ENCODE measurements around the gene P2RY8. TPM values are rescaled to one million over a fixed set of nuclear protein-coding genes. Genes with fewer than 3 reads are reported as not detected.

Gene P2RY8
- total RNA-seq, 1 experiment from 2014 or later, result 0.44 TPM

DNA sequence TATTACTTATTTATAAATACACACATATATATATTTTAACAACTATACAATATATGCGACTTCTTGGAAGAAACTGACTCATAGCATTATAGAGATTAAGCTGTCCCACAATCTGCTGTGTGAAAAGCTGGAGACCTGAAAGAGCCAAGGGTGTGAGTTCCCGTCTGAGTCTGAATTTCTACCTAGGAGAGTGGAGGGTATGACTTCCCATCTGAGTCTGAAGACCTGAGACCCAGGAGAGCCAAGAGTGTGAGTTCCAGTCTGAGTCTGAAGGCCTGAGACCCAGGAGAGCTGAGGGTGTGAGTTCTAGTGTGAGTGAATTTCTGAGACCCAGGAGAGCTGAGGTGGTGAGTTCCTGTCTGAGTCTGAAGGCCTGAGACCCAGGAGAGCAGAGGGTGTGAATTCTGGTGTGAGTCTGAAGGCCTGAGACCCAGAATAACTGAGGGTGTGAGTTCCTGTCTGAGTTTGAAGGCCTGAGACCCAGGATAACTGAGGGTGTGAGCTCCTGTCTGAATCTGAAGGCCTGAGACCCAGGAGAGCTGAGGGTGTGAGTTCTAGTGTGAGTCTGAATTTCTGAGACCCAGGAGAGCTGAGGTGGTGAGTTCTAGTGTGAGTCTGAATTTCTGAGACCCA lies 8.9 kb upstream of the P2RY8 start:
- no peaks in the 10 kb centered on the region for H3K27me3 ChIP-seq (ENCODE audit: insufficient read depth, low read length)
- DNase-seq (ENCODE audit: low read depth, low spot score) (no peak), ATAC-seq (no peak)
- no peaks in the 10 kb centered on the region for H3K4me1 ChIP-seq (ENCODE audit: control insufficient read depth in 1 of 2, insufficient read depth in 2 of 2, low read length in 2 of 2)
- no peaks in the 10 kb centered on the region for H3K36me3 ChIP-seq (ENCODE audit: control insufficient read depth in 1 of 2, insufficient read depth in 2 of 2, low read length in 2 of 2)
- no peaks in the 10 kb centered on the region for H4K20me1 ChIP-seq (ENCODE audit: insufficient read depth)
- CTCF ChIA-PET, result no interaction called here
- H3K4me2 ChIP-seq (ENCODE audit: low read length), result no peak overlapping the region
- BruUV-seq (replicated peaks), result no TSS peak
- H3K27ac ChIP-seq (ENCODE audit: low read depth, low read length), result no peak overlapping the region
- intact Hi-C loops (cut with micrococcal nuclease), result no loop called here
- RAD21 ChIA-PET (ENCODE audit: low non-redundant PET in 1 of 2, low total read pairs in 2 of 2, uncharacterized antibody in 2 of 2, unreplicated experiment in 2 of 2), result no interaction called here
- H2AFZ ChIP-seq (ENCODE audit: low read depth, low read length, poor library complexity, severe bottlenecking), result no peak overlapping the region
- no peak overlapping the region for H3K9ac ChIP-seq (ENCODE audit: low read length)
- TF ChIP-seq RAD21 (IDR thresholded peaks at IDR 0.05; ENCODE audit: low read depth) (no peak), POLR2AphosphoS5 (IDR thresholded peaks at IDR 0.05; ENCODE audit: low read depth, low read length) (no peak), JUND (IDR thresholded peaks at IDR 0.05) (no peak), EGR1 (IDR thresholded peaks at IDR 0.05; ENCODE audit: low read depth) (no peak), CEBPB (IDR thresholded peaks at IDR 0.05; ENCODE audit: low read depth) (no peak), ZNF274 (IDR thresholded peaks at IDR 0.05; ENCODE audit: low read depth, low read length) (no peak)
- TF ChIP-seq, protein P1, sequence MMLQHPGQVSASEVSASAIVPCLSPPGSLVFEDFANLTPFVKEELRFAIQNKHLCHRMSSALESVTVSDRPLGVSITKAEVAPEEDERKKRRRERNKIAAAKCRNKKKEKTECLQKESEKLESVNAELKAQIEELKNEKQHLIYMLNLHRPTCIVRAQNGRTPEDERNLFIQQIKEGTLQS (IDR thresholded peaks at IDR 0.05), result no peak
- TF ChIP-seq, protein P2, sequence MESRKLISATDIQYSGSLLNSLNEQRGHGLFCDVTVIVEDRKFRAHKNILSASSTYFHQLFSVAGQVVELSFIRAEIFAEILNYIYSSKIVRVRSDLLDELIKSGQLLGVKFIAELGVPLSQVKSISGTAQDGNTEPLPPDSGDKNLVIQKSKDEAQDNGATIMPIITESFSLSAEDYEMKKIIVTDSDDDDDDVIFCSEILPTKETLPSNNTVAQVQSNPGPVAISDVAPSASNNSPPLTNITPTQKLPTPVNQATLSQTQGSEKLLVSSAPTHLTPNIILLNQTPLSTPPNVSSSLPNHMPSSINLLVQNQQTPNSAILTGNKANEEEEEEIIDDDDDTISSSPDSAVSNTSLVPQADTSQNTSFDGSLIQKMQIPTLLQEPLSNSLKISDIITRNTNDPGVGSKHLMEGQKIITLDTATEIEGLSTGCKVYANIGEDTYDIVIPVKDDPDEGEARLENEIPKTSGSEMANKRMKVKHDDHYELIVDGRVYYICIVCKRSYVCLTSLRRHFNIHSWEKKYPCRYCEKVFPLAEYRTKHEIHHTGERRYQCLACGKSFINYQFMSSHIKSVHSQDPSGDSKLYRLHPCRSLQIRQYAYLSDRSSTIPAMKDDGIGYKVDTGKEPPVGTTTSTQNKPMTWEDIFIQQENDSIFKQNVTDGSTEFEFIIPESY (IDR thresholded peaks at IDR 0.05; ENCODE audit: extremely low read depth, insufficient replicate concordance, low read length), result no peak
- no peaks in the 10 kb centered on the region for H3K9me2 ChIP-seq (ENCODE audit: insufficient read depth)
- POLR2A ChIA-PET, result no interaction called here
- no peak overlapping the region for H3K4me3 ChIP-seq (replicated peaks in 1 of 2; ENCODE audit: low read depth in 1 of 2, low read length in 2 of 2)
- no peaks in the 10 kb centered on the region for H3K9me3 ChIP-seq (ENCODE audit: control insufficient read depth in 1 of 2, insufficient read depth in 1 of 2, low read depth in 1 of 2, low read length in 2 of 2)
- H3K79me2 ChIP-seq (ENCODE audit: insufficient read depth, low read length), result no peaks in the 10 kb centered on the region

All from HCT116 (cell line).